Effector memory CD4-positive, alpha-beta T cell (primary cell): ENCODE data around the gene PTTG2.

Experiments used
- DNase-seq, 3 donors: peaks; one replicate each; pipeline ENCODE4 v3.0.0-alpha.2; 2020
- H3K27ac ChIP-seq: 2 replicates; pipeline ENCODE4 v1.7.0; 2013; ENCODE audit warnings: mild to moderate bottlenecking, low read length, moderate library complexity; ENCODE audit not compliant: insufficient read depth, poor library complexity, severe bottlenecking
- H3K27me3 ChIP-seq: replicated peaks from 2 replicates; pipeline ENCODE4 v1.7.0; 2013; ENCODE audit warnings: mild to moderate bottlenecking, low read length; ENCODE audit not compliant: insufficient read depth, control insufficient read depth, poor library complexity, severe bottlenecking
- H3K36me3 ChIP-seq: 2 replicates; pipeline ENCODE4 v1.7.0; 2013; ENCODE audit warnings: mild to moderate bottlenecking, low read length, moderate library complexity; ENCODE audit not compliant: control insufficient read depth, insufficient read depth
- H3K4me1 ChIP-seq: 2 replicates; pipeline ENCODE4 v1.7.0; 2013; ENCODE audit warnings: low read length, mild to moderate bottlenecking; ENCODE audit not compliant: control insufficient read depth, insufficient read depth, poor library complexity, severe bottlenecking
- H3K4me3 ChIP-seq: 2 replicates; pipeline ENCODE4 v1.7.0; 2013; ENCODE audit warnings: low read length, low read depth, mild to moderate bottlenecking; ENCODE audit not compliant: insufficient read depth, poor library complexity, severe bottlenecking
- H3K9me3 ChIP-seq: 2 replicates; pipeline ENCODE4 v1.7.0; 2013; ENCODE audit warnings: mild to moderate bottlenecking, low read length, moderate library complexity; ENCODE audit not compliant: control insufficient read depth

Gene PTTG2

DNA sequence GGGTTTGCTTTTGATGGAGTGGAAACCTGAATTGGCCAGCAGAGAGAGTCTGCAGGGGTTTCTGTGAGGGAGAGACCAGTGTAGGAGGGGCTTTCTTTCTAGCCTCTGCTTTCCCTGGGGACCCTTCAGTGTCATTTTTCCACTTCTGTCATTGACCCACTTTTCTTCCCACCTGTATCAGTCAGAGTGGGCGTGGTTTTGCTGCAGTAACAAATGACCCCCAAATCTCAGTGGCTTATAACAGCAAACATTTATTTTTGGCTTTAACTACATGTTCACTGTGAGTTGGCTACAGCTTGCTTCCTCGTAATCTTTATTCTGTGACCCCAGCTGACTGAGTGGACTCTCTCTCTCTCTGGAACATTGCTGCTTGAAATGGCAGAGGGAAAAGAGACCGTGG, 25.6 kb upstream of the PTTG2 start:
- H3K9me3 ChIP-seq, result no peaks in the 10 kb centered on the region
- H3K27me3 ChIP-seq, result no peaks in the 10 kb centered on the region
- no peaks in the 10 kb centered on the region for H3K36me3 ChIP-seq
- no peak overlapping the region for H3K27ac ChIP-seq
- H3K4me1 ChIP-seq, result no peaks in the 10 kb centered on the region
- DNase-seq, result no peak
- no peak overlapping the region for H3K4me3 ChIP-seq

DNA sequence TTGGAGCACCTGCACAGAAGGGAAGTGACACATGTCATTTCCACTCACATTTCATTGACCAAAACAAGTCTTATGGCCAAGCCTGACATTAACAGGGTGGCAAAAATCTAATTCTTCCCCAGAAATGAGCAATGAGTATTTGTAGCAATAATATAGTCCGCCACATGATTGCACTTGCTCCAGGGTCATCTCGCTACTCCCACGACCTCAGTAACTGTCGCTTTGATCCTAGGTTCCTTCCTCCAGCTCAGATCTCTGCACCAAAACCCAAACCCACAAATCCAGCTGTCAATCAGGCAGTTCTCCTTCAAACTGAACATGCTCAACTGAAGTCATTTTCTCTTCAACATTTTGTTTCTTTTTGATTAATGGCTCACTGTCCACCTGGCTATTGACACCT, 25.2 kb upstream of the PTTG2 start:
- no peak for DNase-seq
- Histone ChIP-seq H3K9me3 (no peaks in the 10 kb centered on the region), H3K4me3 (no peak overlapping the region), H3K36me3 (no peaks in the 10 kb centered on the region), H3K27ac (no peak overlapping the region), H3K27me3 (no peaks in the 10 kb centered on the region), H3K4me1 (no peaks in the 10 kb centered on the region)

- no peaks in the 10 kb centered on the region for H3K9me3 ChIP-seq
- H3K4me1 ChIP-seq, result no peaks in the 10 kb centered on the region
- no peak overlapping the region for H3K27ac ChIP-seq
- no peak overlapping the region for H3K4me3 ChIP-seq
- DNase-seq, result no peak
- no peaks in the 10 kb centered on the region for H3K36me3 ChIP-seq
- no peaks in the 10 kb centered on the region for H3K27me3 ChIP-seq
Observed at GRCh38 chr4:37936889-37937498, 23.2 kb upstream of the PTTG2 start.

DNA sequence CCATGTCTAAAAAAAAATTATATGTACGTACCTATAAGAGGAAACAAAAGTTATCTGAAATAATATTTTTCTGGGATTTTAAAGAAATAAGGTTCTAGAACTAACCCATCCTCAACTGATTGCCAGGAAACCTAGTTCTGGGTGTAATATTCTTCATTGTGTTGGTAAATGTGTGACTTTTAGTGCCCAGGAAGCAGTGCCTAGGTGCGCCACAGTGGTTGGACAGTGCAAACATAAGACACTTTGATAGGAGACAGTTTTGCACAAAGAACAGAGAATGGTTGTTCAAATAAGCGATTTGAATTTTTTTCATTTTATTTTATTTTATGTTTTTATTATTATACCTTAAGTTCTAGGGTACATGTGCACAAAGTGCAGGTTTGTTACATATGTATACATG, 22.0 kb upstream of the PTTG2 start:
- DNase-seq, result no peak
- Histone ChIP-seq H3K9me3 (no peaks in the 10 kb centered on the region), H3K4me1 (no peaks in the 10 kb centered on the region), H3K36me3 (no peaks in the 10 kb centered on the region), H3K27me3 (no peaks in the 10 kb centered on the region), H3K4me3 (no peak overlapping the region), H3K27ac (no peak overlapping the region)

- Histone ChIP-seq H3K9me3 (no peaks in the 10 kb centered on the region), H3K36me3 (peaks cover 2% of the 10 kb centered on the region), H3K4me3 (no peak overlapping the region), H3K4me1 (no peaks in the 10 kb centered on the region), H3K27ac (no peak overlapping the region), H3K27me3 (no peaks in the 10 kb centered on the region)
- DNase-seq, result no peak
Observed at GRCh38 chr4:37946503-37947179, 13.6 kb upstream of the PTTG2 start.

DNA sequence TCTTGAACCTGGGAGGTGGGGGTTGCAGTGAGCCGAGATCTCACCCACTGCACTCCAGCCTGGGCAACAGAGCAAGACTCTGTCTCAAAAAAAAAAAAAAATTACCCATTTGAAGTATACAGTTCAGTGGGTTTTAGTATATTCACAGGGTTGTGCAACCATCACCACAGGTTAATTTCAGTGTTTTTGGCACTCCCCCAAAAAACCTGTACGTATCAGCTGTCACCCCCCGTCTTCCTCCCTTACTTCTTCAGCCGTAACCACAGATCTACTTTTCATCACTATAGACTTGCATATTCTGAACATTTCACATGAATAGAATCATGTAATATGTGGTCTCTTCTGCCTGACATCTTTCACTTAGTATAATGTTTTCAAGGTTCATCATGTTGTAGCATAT, 11.7 kb upstream of the PTTG2 start:
- no peak overlapping the region for H3K27ac ChIP-seq
- H3K9me3 ChIP-seq, result no peaks in the 10 kb centered on the region
- no peak for DNase-seq
- H3K4me3 ChIP-seq, result no peak overlapping the region
- H3K4me1 ChIP-seq, result no peaks in the 10 kb centered on the region
- H3K36me3 ChIP-seq, result peaks cover 2% of the 10 kb centered on the region
- H3K27me3 ChIP-seq, result no peaks in the 10 kb centered on the region

DNA sequence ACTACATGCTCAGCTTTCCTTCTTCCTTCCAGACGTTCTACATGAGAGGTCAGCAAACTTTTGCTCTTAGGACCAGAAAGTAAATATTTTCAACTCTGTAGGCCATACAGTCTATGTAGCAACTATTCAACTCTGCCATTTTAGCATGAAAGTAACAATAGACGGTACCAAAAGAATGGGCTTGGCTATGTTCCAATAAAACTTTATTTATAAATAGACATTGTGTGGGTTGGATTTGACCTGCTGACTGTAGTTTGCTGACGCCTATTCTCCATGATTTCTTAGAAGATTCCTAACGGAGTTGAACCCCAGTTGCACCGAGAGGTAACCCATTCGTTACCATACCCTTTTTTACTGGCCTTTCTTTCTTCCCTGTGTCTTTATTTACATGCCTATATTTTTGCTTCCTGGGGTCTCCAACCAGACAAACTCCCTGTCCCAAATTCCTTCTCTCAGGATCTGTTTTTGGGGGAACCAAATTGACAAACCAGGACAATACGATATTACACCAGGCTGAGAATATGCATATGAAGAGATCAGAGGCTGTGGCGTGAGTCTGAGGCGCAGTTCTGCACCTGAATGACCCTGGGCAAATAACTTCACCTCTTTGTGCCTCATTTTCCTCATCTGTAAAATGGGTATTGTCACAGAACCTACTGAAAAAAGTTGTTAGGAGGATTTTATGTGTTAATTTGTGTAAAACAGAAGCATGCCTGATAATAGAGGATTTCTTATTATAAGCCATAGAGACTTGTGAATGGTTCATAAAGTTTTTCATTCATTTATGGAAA, 10.4 kb upstream of the PTTG2 start:
- Histone ChIP-seq H3K27ac (no peak overlapping the region), H3K4me3 (no peak overlapping the region), H3K36me3 (peaks cover 2% of the 10 kb centered on the region), H3K27me3 (no peaks in the 10 kb centered on the region), H3K9me3 (no peaks in the 10 kb centered on the region), H3K4me1 (no peaks in the 10 kb centered on the region)
- no peak for DNase-seq

DNA sequence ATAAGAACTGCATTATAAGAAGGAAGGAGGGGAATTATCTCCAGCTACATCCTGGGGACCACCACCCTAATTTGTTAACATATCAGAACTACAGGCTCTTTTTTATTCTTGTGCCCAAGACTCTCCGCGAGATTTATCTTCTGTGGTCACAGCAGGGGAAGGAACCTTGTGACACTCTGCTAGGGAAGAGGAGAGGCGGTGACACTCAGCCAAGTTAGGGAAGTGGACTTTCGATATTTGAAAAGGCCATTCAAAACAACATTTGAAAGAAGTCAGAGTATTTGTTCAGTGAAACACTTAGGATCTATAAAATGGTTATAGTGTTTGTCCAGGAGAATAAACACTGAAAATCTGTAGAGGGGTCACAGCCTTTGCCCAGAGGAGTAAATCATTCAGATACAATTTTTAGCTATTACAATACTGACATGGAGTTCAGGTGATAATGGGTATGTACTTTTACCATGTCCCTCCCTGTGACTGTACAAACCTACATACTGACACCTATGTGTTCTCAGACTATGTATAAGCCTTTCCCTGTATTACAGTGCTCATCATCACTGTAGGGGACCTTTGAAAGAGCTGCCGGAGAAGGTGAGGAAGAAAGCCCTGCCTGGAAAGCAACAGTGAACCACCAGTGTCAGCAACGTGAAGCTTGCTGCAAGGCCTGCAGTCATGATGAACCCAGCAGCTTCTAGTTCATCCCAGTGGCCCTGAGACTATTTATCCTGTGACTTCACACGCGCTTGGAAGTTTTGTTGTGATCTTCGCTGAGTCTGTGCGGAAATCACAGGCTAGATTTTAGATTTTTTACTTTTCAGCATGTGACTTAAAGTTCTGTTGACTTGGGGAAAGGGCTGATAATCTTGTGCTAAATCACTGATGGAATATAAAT, 8.5 kb upstream of the PTTG2 start:
- Histone ChIP-seq H3K4me1 (no peaks in the 10 kb centered on the region), H3K9me3 (no peaks in the 10 kb centered on the region), H3K27me3 (no peaks in the 10 kb centered on the region), H3K36me3 (peaks cover 2% of the 10 kb centered on the region), H3K4me3 (no peak overlapping the region), H3K27ac (no peak overlapping the region)
- DNase-seq, result no peak

DNA sequence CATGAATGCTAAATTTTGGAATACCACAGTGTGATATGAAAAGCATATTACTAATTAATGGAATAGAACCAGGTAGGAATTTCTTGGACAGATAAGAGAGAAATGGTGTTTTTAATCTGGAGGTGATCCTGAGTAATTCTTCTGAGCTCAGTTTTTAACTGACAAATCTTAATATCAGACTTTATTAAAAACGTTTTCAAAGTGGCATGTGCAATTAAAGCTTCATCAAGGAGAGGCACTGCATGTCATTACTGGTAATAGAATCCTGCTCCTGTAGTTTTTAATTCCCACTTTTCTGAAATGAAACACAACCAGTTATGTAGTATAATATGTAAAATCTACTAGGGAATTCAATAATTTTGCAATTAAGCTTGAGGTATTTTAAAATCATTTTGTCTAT, 7.0 kb upstream of the PTTG2 start:
- no peaks in the 10 kb centered on the region for H3K4me1 ChIP-seq
- no peak for DNase-seq
- no peak overlapping the region for H3K4me3 ChIP-seq
- H3K27ac ChIP-seq, result no peak overlapping the region
- no peaks in the 10 kb centered on the region for H3K9me3 ChIP-seq
- H3K36me3 ChIP-seq, result peaks cover 2% of the 10 kb centered on the region
- H3K27me3 ChIP-seq, result no peaks in the 10 kb centered on the region
